Activated CD4-positive, alpha-beta T cell treated with anti-CD3 and anti-CD28 coated beads, Interleukin-2, amount 50 U/mL, for 16 hours (primary cell): ENCODE measurements around the gene THAP9.
"Not testable (repeated sequence)": the region's sequence is repeated elsewhere in the genome, so short reads cannot be mapped to it uniquely, and the experiment has no call there.

Experiments
- DNase-seq: peaks from one replicate; pipeline ENCODE4 v3.0.0-alpha.2; 2020

THAP9 gene, protein sequence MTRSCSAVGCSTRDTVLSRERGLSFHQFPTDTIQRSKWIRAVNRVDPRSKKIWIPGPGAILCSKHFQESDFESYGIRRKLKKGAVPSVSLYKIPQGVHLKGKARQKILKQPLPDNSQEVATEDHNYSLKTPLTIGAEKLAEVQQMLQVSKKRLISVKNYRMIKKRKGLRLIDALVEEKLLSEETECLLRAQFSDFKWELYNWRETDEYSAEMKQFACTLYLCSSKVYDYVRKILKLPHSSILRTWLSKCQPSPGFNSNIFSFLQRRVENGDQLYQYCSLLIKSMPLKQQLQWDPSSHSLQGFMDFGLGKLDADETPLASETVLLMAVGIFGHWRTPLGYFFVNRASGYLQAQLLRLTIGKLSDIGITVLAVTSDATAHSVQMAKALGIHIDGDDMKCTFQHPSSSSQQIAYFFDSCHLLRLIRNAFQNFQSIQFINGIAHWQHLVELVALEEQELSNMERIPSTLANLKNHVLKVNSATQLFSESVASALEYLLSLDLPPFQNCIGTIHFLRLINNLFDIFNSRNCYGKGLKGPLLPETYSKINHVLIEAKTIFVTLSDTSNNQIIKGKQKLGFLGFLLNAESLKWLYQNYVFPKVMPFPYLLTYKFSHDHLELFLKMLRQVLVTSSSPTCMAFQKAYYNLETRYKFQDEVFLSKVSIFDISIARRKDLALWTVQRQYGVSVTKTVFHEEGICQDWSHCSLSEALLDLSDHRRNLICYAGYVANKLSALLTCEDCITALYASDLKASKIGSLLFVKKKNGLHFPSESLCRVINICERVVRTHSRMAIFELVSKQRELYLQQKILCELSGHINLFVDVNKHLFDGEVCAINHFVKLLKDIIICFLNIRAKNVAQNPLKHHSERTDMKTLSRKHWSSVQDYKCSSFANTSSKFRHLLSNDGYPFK

DNA sequence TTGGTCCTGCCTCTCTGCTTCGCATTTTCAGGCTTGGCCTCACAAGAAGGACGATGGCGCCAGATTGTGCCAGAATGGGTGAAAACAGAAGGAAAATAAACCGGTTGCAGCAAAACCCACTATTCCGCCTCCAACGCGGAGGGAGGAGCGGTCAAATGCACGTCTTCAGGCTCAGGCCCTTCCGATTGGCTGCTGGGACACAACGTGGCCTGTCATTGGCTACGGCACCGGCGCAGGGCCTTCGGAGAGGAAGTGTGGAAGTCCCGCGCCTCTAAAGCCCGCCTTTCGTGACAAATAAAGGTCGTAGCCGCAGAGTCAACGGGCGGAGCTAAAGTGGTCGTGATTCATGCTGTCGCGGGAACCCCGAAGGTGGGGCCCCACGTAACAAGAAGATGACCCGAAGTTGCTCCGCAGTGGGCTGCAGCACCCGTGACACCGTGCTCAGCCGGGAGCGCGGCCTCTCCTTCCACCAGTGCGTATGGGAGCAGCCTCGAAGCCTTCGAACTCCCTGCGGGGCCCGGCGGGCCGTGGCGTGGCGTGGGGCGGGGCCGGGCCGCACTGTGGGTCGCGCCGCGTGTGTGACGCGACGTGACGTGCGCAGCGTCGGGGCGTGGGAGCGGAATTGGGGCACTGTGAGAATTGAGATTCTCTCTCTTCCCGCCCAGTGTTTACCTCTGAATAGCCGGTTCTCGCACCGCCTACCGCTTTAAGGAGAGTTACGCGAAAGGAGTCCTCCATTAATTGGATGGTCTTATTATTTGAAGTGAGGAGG lies at the start of gene THAP9:
Gene THAP9 (plus strand): TSS at position 325 of the 772 bp plus-strand sequence. CDS start 68 bp downstream, at position 393.
- DNase-seq, result peak; percentile 99

GRCh38 chr4:82851318-82851717 lies 49.2 kb upstream of the THAP9 start:
- no peak for DNase-seq

DNA sequence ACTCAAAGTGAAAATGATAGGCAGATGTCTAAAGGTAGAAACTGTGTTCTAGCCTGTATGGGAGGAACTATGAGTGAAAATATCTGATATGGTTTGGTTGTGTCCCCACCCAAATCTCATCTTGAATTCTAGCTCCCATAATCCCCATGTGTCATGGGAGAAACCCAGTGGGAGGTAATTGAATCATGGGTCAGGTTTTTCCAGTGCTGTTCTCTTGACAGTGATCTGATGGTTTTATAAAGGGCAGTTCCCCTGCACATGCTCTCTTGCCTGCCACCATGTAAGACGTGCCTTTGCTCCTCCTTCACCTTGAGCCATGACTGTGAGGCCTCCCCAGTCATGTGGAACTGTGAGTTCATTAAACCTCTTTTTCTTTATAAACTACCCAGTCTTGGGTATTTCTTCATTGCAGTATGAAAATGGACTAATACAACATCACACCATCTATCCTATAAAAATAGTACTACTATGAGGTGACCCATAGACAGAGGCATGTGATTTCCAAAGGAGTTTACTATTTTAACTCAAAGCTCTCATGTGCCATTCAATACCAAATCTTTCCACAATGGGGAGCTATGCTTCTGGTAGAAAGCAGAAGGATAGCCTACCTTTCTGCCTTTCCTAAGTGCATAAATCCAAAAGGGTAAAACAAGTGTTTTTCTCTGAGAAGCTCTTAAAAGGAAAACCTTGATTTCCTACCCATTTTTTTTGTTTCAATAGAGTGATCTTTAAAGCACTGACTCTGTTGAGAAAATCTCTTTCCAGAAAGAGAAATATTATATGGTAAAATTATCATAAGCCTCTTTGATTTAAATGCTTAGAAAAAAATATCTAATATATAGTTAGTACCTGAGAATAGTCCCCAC lies 48.4 kb upstream of the THAP9 start:
- DNase-seq, result peak; percentile 38

GRCh38 chr4:82852751-82853285 lies 47.7 kb upstream of the THAP9 start:
- DNase-seq, result no peak

DNA sequence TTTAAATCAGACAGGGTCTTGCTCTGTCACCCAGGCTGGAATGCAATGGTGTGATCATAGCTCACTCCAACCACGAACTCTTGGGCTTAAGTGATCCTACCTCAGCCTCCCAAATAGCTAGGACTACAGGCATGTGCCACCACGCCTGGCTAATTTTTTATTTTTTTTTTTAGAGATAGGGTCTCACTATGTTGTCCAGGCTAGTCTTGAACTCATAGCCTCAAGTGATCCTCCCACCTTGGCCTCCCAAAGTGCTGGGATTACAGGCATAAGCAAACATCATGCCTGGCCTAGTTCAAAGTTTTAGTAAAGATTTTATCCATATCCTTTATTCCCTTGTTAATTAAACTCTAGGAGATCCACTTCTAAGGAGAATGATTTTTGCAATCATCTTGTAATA lies 40.0 kb upstream of the THAP9 start:
- DNase-seq, result not testable (repeated sequence)

- DNase-seq, result no peak
These were observed 39.0 kb upstream of the THAP9 start for GRCh38 chr4:82861529-82861928.

- peak; percentile 59 for DNase-seq
These were observed 36.1 kb upstream of the THAP9 start for GRCh38 chr4:82864336-82864979.

- peak; percentile 81 for DNase-seq
These were observed 34.9 kb upstream of the THAP9 start for GRCh38 chr4:82865592-82865991.

DNA sequence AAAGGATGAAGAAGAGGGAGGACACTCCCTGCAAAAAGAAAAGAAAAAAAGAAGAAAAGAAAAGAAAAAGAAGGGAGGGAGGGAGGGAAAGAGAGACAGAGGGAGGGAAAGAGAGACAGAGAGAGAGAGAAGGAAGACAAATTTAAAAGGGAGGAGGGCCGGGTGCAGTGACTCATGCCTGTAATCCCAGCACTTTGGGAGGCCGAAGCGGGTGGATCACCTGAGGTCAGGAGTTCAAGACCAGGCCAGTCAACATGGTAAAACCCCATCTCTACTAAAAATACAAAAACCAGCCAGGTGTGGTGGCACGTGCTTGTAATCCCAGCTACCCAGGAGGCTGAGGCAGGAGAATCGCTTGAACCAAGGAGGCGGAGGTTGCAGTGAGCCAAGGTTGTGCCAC lies 34.5 kb upstream of the THAP9 start:
- peak; percentile 17 for DNase-seq

DNA sequence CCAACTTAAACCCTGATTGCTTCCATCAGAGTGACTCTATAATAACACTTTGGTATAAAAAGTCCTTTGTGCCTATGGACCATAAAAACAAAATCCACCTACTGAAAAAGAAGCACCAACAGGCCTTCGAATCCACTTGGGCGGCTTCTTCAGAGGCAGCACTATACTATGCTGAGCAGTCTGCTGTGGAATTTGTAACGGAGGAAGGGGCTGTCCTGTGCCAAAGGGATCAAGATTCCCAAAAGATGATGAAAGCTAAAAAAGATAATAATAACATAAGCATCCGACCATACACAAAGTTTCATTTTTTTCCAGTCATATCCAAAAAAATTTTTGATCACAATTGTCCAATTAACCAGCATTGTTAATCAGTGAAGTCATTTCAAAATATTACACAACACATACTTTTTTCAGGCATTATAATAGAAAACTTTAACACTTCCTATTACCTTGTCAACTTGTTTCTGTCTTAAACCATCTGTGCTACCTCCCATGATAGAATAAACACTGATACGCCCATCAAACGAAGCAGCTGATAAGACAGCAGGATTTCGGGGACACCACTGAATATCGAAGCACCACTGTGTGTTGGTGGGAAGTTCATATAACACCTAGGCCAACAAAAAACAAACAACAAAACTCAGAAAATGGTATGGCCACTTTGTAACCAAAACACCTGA lies 33.7 kb upstream of the THAP9 start:
- no peak for DNase-seq

DNA sequence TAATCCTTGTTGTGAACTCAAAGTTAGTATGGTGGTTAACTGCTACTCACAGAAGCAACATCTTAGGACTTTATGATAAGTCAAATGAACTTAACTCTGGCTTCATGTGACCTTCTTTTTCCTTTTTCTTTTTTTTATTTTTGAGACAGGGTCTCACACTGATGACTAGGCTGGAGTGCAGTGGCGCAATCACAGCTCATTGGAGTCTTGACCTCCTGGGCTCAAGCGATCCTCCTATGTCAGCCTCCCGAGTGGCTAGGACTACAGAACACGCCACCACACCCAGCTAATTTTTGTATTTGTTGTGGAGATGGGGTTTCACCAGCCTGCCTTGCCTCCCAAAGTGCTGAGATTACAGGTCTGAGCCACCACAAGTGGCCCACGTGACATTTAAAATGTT lies 32.0 kb upstream of the THAP9 start:
- no peak for DNase-seq

DNA sequence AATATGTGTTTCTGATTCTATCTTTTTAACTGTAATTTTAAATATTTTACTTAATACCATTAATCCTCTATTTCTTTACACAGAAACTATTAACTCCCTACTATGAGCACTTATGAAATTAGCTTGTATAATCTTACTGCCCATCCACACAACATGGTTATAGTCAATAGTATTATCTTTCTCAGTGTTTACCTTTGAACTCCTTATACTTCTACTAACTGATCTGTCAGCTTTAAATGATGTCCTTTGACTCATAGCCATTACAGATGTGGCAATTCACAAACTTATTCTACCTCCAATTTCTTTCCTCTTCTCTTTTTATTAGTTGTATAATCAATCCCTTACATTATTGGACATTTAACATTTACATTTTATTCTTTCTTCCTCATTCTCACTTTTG lies 15.1 kb upstream of the THAP9 start:
- no peak for DNase-seq

DNA sequence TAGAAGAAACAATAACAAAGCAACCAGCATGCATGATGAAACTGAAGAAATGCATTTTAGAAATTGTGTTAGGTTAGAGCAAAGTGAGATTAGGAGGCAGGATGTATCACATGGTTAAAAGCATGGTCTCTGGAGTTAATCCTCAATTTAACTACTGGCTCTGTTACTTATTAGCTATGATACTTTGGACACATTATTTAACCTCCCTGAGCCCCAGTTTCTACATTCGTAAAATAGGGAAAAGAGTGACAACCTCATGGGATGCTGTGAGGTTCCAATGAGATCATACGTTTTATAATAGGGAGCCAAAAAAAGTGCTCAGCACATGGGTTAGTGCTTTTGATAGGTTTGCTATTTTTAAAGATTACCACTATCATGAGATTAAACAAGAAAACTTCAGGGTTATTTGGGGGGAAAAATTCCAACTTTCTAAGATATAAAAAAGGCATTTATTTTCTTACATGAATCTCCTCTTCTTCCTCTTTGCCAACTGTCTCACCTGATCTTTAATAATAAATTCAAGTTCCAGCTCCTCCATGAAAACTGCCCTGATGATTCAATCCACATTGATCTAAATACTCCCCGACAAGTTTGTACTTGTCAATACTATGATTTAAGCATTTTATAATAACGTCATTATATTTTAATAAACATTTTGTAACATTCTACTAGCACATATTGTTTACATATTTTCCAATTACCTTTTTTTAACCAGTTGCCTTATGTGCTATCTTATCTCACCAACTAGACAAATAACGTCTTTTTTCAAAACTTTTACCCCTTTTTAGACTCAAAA lies 14.2 kb upstream of the THAP9 start:
- no peak for DNase-seq

GRCh38 chr4:82889287-82889686 lies 11.2 kb upstream of the THAP9 start:
- no peak for DNase-seq

DNA sequence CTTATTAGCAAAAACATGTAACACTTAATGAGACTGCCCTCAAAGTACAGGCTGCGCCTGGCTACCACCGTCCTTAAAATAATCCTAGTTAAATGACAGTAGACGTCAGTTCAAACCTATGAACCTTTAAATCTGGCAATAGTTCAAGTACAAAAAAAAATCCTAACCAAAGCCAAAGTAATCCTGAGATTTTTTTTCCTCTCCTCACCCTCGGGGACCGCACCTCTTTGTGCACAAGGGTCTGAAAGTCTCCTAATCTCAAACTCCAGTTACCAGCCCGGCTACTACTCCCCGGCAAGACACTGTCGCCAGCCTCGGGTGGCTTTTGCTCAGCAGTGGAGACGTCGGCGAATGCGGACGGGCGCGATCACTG lies 10.0 kb upstream of the THAP9 start:
- no peak for DNase-seq

DNA sequence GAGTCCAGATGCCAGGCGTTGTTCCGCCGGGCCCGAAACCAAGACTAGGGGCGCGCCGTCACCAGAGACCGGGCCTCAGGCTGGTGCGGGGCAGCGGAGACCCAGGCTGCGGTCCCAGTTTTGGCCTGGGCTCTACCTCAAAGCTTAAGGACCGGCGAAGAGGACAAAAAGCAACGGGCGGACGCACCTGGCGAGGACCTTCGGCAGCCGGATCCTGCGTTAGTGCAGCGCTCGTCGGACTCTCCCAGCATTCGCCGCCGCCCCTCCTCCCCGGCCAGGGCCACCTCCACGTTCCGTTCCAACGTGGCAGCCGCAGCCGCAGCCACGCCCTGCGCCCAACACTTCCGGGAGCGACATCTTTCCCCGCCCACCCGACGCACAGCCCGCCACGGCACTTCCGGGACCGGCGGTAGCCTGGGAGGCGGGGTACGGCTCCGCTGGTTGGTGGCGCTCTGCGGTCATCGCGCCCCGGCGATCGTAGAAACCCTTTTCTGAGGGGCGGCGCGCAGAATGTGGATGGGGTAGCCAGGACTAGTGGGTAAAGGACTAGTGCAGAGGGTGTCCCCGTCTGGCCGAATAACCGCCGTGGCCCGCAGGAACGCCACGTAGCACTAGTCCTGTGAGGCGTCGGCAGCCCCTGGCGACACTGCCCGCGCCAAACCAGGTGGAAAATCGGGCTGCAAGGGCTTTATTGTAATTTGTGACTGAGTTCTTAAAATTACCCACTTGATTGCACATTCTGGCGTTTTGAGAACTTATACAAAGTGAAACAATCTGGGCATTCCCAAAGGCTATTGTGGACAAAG lies 9.4 kb upstream of the THAP9 start, which contains the start of gene SEC31A:
Gene SEC31A (minus strand): TSS at position 253 of the 806 bp plus-strand sequence. CDS start 9,217 bp downstream, outside the sequence.
- DNase-seq, result peak; percentile 98

DNA sequence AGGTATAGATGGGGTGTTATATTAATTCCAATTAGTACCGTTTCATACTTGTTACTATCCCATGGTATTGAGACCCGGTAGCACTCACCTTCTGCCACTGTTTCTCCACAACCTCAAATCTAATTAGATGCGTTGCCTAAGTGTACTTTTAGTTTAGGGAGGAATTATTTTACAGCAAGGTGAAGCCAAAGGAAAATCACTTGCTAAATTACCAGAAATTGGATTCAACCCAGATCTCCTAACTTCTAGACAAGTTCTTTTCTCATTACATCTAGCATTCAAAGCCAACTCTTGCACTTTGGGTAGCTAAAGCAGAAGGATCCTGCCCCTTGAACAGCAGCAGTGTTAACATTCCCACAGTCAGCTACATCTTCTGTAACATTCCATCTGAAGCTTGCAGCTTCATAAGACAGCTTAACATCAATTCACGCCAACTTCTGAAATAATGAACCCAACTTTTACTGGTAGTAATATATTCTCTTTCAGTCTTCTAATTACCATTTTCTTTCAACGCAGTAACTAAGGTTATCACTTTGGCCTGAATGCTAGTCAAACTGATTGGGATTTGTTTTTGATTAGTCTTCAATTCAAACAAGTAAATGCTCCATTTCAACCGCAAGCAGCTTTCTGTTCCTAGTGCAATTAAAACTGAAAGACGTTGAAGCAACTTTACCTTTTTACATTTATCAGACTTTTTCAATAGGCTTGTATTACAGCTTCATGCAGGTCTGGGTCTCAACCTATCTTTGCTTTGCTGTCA lies 8.6 kb upstream of the THAP9 start:
- DNase-seq, result no peak

- DNase-seq, result no peak
These were observed 8.1 kb upstream of the THAP9 start for GRCh38 chr4:82892467-82892802.
